HCT116 (cell line): Measurements from ENCODE around the gene SOCS7. TPM values are rescaled to one million over a fixed set of nuclear protein-coding genes. Genes with fewer than 3 reads are reported as not detected.

Experiments used
- ATAC-seq: fragments of 200-7000 bp; cut with Tn5 transposase; 2 replicates; pipeline ENCODE4 v1.9.1; 2020; ENCODE audit warnings: mild to moderate bottlenecking, moderate library complexity
- BruUV-seq: library from RNA; stranded (reverse); fragments of 400-500 nt; replicated peaks from 2 replicates; lab custom pipeline; 2021; lab: Mats Ljungman, UMichigan
- CTCF ChIA-PET: fragments of 300-600 bp; sonication (Branson Sonifier 250); formaldehyde crosslinking; loops from one replicate; lab custom pipeline; 2021; ENCODE audit warnings: antibody characterized with exemption; lab: Charles Lee
- POLR2A ChIA-PET: fragments of 300-600, 350-600 bp; sonication (Branson Sonifier 250); formaldehyde crosslinking; loops from one replicate; lab custom pipeline; 2021; ENCODE audit warnings: antibody characterized with exemption; lab: Charles Lee
- RAD21 ChIA-PET, 2 experiments: fragments of 300-600 bp; sonication (Branson Sonifier 250); formaldehyde crosslinking; loops; one replicate each; lab custom pipeline; 2023; ENCODE audit warnings: low total read pairs in 2 of 2; ENCODE audit not compliant: uncharacterized antibody in 2 of 2, unreplicated experiment in 2 of 2, low non-redundant PET in 1 of 2; lab: Charles Lee
- DNase-seq: peaks from one replicate; pipeline ENCODE4 v3.0.0-alpha.2; 2010; ENCODE audit warnings: low read depth, low spot score
- H2AFZ ChIP-seq: fragments of 200-600 bp; shearing (Covaris generic), sonication (generic); 2 replicates; pipeline ENCODE4 v1.6.1; 2017; ENCODE audit warnings: low read depth, mixed run types, mixed read lengths, antibody characterized with exemption, low read length; ENCODE audit not compliant: poor library complexity, severe bottlenecking
- H3K27ac ChIP-seq: 2 replicates; pipeline ENCODE4 v1.5.1; 2012; ENCODE audit warnings: low read depth, low read length
- H3K27me3 ChIP-seq: fragments of 200-600 bp; sonication (generic); 2 replicates; pipeline ENCODE4 v1.6.1; 2016; ENCODE audit warnings: mixed run types, low read length, mixed read lengths; ENCODE audit not compliant: insufficient read depth
- H3K36me3 ChIP-seq, 2 experiments: fragments of 200-500 bp in 1 of 2; fragments of 200-600 bp in 1 of 2; sonication (Bioruptor generic) in 1 of 2; sonication (generic) in 1 of 2; 2 replicates each; pipeline versions ENCODE4 v1.5.1 to v1.6.1; 2014 to 2016; ENCODE audit warnings: low read length in 2 of 2, inconsistent platforms in 1 of 2, mixed read lengths in 1 of 2, mixed run types in 1 of 2; ENCODE audit not compliant: insufficient read depth in 2 of 2, control insufficient read depth in 1 of 2
- H3K4me1 ChIP-seq, 2 experiments: fragments of 200-600 bp in 1 of 2; sonication (generic) in 1 of 2; 2 replicates each; pipeline versions ENCODE4 v1.5.1 to v1.6.1; 2012 to 2017; ENCODE audit warnings: low read length in 2 of 2, inconsistent platforms in 1 of 2, mild to moderate bottlenecking in 1 of 2, mixed read lengths in 1 of 2, mixed run types in 1 of 2, moderate library complexity in 1 of 2; ENCODE audit not compliant: insufficient read depth in 2 of 2, control insufficient read depth in 1 of 2
- H3K4me2 ChIP-seq: fragments of 200-600 bp; sonication (generic); 2 replicates; pipeline ENCODE4 v1.6.1; 2017; ENCODE audit warnings: mixed run types, low read length, mixed read lengths
- H3K4me3 ChIP-seq, 2 experiments: fragments of 200-600 bp in 1 of 2; sonication (generic) in 1 of 2; replicated peaks in 1 of 2; 2 replicates each; pipeline ENCODE4 v1.5.1; 2011 to 2016; ENCODE audit warnings: low read length in 2 of 2, control low read depth in 1 of 2, low read depth in 1 of 2, mild to moderate bottlenecking in 1 of 2, mixed read lengths in 1 of 2, mixed run types in 1 of 2
- H3K79me2 ChIP-seq: fragments of 200-600 bp; sonication (generic); 2 replicates; pipeline ENCODE4 v1.6.1; 2017; ENCODE audit warnings: mild to moderate bottlenecking, mixed run types, low read length, moderate library complexity, mixed read lengths; ENCODE audit not compliant: insufficient read depth
- H3K9ac ChIP-seq: fragments of 200-600 bp; sonication (generic); 2 replicates; pipeline ENCODE4 v1.6.1; 2016; ENCODE audit warnings: low read length, mixed read lengths
- H3K9me2 ChIP-seq: fragments of 200-600 bp; sonication (generic), shearing (Covaris generic); 2 replicates; pipeline ENCODE4 v1.6.1; 2017; ENCODE audit warnings: mixed run types, mild to moderate bottlenecking, moderate library complexity; ENCODE audit not compliant: insufficient read depth
- H3K9me3 ChIP-seq, 2 experiments: fragments of 200-500 bp in 1 of 2; fragments of 200-600 bp in 1 of 2; sonication (Bioruptor generic) in 1 of 2; sonication (generic) in 1 of 2; 2 replicates each; pipeline ENCODE4 v1.6.1; 2014 to 2017; ENCODE audit warnings: low read length in 2 of 2, mixed read lengths in 2 of 2, inconsistent platforms in 1 of 2, low read depth in 1 of 2, mild to moderate bottlenecking in 1 of 2, mixed run types in 1 of 2, moderate library complexity in 1 of 2; ENCODE audit not compliant: control insufficient read depth in 1 of 2, insufficient read depth in 1 of 2
- H4K20me1 ChIP-seq: fragments of 200-600 bp; sonication (generic), shearing (Covaris generic); 2 replicates; pipeline ENCODE4 v1.6.1; 2017; ENCODE audit warnings: mixed run types, mild to moderate bottlenecking, moderate library complexity; ENCODE audit not compliant: insufficient read depth
- JUND ChIP-seq: IDR thresholded peaks from 2 replicates; pipeline ENCODE4 v1.6.1; 2012
- POLR2A ChIP-seq: IDR thresholded peaks from 2 replicates; pipeline ENCODE4 v1.7.0; 2011; ENCODE audit warnings: borderline replicate concordance; ENCODE audit not compliant: insufficient read depth, insufficient read length; ENCODE audit errors: extremely low read depth
- SP1 ChIP-seq: IDR thresholded peaks from 2 replicates; pipeline ENCODE4 v1.6.1; 2012; ENCODE audit warnings: low read depth
- SRF ChIP-seq: IDR thresholded peaks from 2 replicates; pipeline ENCODE4 v1.6.1; 2012; ENCODE audit warnings: low read depth
- TCF7L2 ChIP-seq: IDR thresholded peaks from 2 replicates; pipeline ENCODE4 v1.7.0; 2011; ENCODE audit warnings: borderline replicate concordance, inconsistent platforms; ENCODE audit not compliant: insufficient read depth, insufficient read length; ENCODE audit errors: extremely low read depth
- intact Hi-C: fragments of 100-400 bp; cut with micrococcal nuclease; formaldehyde crosslinking; loops from 2 replicates; pipeline ENCODE4 v1.10.0; 2022
- total RNA-seq: library from RNA; stranded (reverse); gene quantifications from one replicate; pipeline ENCODE4 v1.2.1, GENCODE V29; 2021; ENCODE audit not compliant: unreplicated experiment
- TF ChIP-seq, protein P1 (sequence below): IDR thresholded peaks from 2 replicates; pipeline ENCODE4 v1.6.1; 2011; ENCODE audit warnings: mild to moderate bottlenecking, low read length, moderate library complexity; ENCODE audit not compliant: insufficient replicate concordance; ENCODE audit errors: extremely low read depth
- TF ChIP-seq, protein P2 (sequence below): IDR thresholded peaks from 2 replicates; pipeline ENCODE4 v1.6.1; 2012; ENCODE audit warnings: low read depth

SOCS7 gene
- total RNA-seq, 1 experiment from 2014 or later: 49.9 TPM

DNA sequence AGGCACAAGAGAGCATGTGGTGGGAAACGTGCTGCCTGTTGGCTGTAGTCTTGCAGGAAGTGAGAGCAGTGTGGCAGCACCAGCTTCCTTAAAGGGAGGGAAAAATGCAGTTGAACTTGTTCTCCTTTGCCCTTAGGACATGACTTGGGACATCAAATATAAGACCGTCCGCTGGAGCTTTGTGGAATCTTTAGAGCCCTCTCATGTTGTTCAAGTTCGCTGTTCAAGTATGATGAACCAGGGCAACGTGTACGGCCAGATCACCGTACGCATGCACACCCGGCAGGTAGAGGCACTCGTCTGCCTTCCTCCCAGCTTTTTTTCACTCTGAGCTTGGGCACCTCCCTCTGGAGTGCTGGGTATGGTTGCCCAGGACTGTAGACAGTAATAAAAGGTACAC, 31.2 kb upstream of the SOCS7 start:
- ChIA-PET RAD21 (no interaction called here), POLR2A (no interaction called here), CTCF (interaction anchor here (0.8 to 0.9 kb wide), 2 partner anchors 10 to 28 kb away, joined by 3 to 4 read pairs; no protein-coding TSS in a partner anchor)
- DNase-seq (no peak), ATAC-seq (no peak)
- H3K36me3 ChIP-seq: peaks cover 14 to 18% of the 10 kb centered on the region in 2 experiments
- H3K79me2 ChIP-seq: no peaks in the 10 kb centered on the region
- no peak overlapping the region for H3K9ac ChIP-seq
- intact Hi-C loops: no loop called here
- H3K4me2 ChIP-seq: no peak overlapping the region
- TF ChIP-seq, protein P1, sequence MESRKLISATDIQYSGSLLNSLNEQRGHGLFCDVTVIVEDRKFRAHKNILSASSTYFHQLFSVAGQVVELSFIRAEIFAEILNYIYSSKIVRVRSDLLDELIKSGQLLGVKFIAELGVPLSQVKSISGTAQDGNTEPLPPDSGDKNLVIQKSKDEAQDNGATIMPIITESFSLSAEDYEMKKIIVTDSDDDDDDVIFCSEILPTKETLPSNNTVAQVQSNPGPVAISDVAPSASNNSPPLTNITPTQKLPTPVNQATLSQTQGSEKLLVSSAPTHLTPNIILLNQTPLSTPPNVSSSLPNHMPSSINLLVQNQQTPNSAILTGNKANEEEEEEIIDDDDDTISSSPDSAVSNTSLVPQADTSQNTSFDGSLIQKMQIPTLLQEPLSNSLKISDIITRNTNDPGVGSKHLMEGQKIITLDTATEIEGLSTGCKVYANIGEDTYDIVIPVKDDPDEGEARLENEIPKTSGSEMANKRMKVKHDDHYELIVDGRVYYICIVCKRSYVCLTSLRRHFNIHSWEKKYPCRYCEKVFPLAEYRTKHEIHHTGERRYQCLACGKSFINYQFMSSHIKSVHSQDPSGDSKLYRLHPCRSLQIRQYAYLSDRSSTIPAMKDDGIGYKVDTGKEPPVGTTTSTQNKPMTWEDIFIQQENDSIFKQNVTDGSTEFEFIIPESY: no peak
- TF ChIP-seq, protein P2, sequence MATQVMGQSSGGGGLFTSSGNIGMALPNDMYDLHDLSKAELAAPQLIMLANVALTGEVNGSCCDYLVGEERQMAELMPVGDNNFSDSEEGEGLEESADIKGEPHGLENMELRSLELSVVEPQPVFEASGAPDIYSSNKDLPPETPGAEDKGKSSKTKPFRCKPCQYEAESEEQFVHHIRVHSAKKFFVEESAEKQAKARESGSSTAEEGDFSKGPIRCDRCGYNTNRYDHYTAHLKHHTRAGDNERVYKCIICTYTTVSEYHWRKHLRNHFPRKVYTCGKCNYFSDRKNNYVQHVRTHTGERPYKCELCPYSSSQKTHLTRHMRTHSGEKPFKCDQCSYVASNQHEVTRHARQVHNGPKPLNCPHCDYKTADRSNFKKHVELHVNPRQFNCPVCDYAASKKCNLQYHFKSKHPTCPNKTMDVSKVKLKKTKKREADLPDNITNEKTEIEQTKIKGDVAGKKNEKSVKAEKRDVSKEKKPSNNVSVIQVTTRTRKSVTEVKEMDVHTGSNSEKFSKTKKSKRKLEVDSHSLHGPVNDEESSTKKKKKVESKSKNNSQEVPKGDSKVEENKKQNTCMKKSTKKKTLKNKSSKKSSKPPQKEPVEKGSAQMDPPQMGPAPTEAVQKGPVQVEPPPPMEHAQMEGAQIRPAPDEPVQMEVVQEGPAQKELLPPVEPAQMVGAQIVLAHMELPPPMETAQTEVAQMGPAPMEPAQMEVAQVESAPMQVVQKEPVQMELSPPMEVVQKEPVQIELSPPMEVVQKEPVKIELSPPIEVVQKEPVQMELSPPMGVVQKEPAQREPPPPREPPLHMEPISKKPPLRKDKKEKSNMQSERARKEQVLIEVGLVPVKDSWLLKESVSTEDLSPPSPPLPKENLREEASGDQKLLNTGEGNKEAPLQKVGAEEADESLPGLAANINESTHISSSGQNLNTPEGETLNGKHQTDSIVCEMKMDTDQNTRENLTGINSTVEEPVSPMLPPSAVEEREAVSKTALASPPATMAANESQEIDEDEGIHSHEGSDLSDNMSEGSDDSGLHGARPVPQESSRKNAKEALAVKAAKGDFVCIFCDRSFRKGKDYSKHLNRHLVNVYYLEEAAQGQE: no peak
- no peak for TF ChIP-seq SP1
- no peak for TF ChIP-seq JUND
- TF ChIP-seq TCF7L2: no peak
- TF ChIP-seq SRF: no peak
- TF ChIP-seq POLR2A: no peak
- TF ChIP-seq, all 23 proteins: peak for 0
- no TSS peak for BruUV-seq
- Histone ChIP-seq H2AFZ (no peak overlapping the region), H3K9me3 (no peaks in the 10 kb centered on the region), H3K27me3 (no peaks in the 10 kb centered on the region), H3K27ac (no peak overlapping the region), H3K9me2 (no peaks in the 10 kb centered on the region), H4K20me1 (no peaks in the 10 kb centered on the region), H3K4me1 (0 out of 4 replicates have a peak, but pooled peaks cover 0 to 2% of the 10 kb centered on the region in 2 experiments), H3K4me3 (no peak overlapping the region)
